ENCODE results near the gene SLC49A3.
"Not testable (repeated sequence)": the region's sequence is repeated elsewhere in the genome, so short reads cannot be mapped to it uniquely, and the experiment has no call there.

SLC49A3 gene

GRCh38 chr4:722169-722725 lies 33.3 kb upstream of the SLC49A3 start:
- in situ Hi-C loops (cut with MboI; ENCODE audit: low sequenced_read_pairs), result no loop called here

- in situ Hi-C loops (cut with MboI; ENCODE audit: low sequenced_read_pairs), result no loop called here
These were observed 32.6 kb upstream of the SLC49A3 start for GRCh38 chr4:721261-722168.

GRCh38 chr4:720111-720860 lies 31.3 kb upstream of the SLC49A3 start:
- in situ Hi-C loops (cut with MboI; ENCODE audit: low sequenced_read_pairs), result no loop called here

DNA sequence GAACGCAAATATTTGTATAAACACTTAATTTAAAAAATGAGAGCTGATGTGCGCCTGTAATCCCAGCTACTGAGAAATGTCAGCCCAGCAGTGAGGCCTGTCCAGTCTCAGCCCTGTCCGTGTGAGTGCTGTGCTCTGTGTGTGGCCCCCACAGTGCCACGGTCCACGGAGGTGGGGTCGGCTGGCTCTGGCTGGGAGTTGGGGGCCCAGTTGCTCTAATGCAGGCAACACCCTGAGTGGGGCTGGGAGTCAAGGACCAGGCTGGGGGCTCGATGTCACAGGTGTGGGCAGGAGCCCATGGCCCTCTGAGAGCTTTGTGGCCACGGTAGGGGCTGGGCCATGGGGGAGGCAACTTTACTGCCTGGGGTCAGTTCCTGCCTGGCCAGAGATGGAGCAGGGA lies 29.5 kb upstream of the SLC49A3 start:
- in situ Hi-C loops (cut with MboI; ENCODE audit: low sequenced_read_pairs), result no loop called here

GRCh38 chr4:717601-718320 lies 28.8 kb upstream of the SLC49A3 start:
- in situ Hi-C loops (cut with MboI; ENCODE audit: low sequenced_read_pairs), result no loop called here

GRCh38 chr4:714087-714486 lies 25.1 kb upstream of the SLC49A3 start:
- in situ Hi-C loops (cut with MboI; ENCODE audit: low sequenced_read_pairs), result no loop called here

GRCh38 chr4:712916-713632 lies 24.1 kb upstream of the SLC49A3 start:
- in situ Hi-C loops (cut with MboI; ENCODE audit: low sequenced_read_pairs), result no loop called here

DNA sequence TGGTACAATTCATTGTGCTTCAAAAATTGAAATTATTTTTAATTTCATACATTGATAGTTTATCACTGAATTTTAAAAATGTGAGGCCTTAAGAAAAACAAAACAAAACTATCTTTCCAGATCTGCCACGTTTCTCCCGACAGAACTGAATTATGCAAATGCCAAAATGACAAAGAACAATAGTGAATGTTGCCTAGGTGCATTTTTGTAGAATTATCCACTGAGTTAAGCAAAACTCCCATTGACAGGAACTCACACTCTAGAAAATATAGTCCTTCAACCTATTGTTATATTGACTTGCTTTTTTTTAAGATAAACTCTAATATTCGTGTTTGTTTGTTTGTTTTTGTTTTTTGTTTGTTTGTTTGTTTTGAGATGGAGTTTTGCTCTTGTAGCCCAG lies 23.1 kb upstream of the SLC49A3 start:
- in situ Hi-C loops (cut with MboI; ENCODE audit: low sequenced_read_pairs), result no loop called here

GRCh38 chr4:710916-711315 lies 22.0 kb upstream of the SLC49A3 start:
- in situ Hi-C loops (cut with MboI; ENCODE audit: low sequenced_read_pairs), result no loop called here

GRCh38 chr4:710116-710515 lies 21.2 kb upstream of the SLC49A3 start:
- in situ Hi-C loops (cut with MboI; ENCODE audit: low sequenced_read_pairs), result no loop called here

- in situ Hi-C loops (cut with MboI; ENCODE audit: low sequenced_read_pairs), result no loop called here
These were observed 20.4 kb upstream of the SLC49A3 start for GRCh38 chr4:709348-709747.

DNA sequence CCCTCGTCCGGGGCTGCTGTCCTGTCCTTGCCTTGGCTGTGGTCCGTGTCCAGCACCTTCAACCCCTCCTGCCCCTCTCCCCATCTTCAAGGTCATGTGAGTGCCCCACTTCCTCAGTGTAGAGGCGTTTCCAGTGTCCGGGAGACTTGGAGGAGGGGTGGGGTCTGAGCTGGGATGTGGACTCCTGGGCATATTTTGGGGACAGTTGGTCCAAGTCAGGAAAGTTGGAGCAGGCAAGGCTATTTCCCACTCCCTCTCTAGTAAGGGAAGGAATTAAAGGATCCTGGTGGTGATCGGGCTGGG lies 19.6 kb upstream of the SLC49A3 start:
- in situ Hi-C loops (cut with MboI; ENCODE audit: low sequenced_read_pairs), result no loop called here

- in situ Hi-C loops (cut with MboI; ENCODE audit: low sequenced_read_pairs), result no loop called here
These were observed 19.1 kb upstream of the SLC49A3 start for GRCh38 chr4:707929-708630.

DNA sequence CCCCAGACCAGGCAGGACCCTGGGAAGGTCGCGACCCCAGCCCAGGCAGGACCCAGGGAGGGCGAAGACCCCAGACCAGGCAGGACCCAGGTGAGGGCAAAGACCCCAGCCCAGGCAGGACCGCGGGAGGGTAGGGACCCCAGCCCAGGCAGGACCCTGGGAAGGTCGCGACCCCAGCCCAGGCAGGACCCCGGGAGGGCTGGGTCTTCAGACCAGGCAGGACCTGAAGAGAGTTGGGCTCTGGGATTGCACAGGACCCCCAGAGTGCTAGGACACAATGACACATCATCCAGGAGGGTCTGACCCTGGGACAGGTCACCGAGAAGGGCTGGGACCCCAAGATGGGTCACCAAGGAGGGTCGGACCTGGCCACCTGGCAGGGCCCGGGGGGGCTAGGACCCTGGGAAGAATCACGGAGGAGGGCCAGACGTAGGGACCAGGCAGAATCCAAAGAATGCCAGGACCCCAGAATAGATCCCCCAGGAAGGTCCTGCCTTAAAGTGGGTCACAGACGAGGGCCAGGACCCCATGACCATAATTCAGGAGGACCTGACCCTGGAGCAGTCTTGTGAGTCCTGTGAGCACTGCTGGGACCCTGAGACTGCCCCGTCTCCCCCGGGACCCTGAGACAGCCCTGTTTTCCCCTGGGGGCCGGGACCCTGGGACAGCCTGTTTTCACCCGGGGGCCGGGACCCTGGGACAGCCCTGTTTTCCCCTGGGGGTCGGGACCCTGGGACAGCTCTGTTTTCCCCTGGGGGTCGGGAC lies 18.1 kb upstream of the SLC49A3 start:
- in situ Hi-C loops (cut with MboI; ENCODE audit: low sequenced_read_pairs), result no loop called here

DNA sequence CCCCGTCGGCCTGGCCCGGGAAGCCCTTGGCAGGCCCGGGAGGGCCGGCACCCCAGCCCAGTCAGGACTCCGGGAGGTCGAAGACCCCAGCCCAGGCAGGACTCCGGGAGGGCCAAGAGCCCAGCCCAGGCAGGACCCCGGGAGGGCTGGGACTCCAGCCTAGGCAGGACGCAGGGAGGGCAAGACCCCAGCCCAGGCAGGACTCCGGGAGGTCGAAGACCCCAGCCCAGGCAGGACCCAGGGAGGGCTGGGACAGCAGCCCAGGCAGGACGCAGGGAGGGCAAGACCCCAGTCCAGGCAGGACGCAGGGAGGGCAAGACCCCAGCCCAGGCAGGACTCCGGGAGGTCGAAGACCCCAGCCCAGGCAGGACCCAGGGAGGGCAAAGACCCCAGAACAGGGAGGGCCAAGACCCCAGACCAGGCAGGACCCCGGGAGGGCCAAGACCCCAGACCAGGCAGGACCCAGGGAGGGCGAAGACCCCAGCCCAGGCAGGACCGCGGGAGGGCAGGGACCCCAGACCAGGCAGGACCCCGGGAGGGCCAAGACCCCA lies 17.2 kb upstream of the SLC49A3 start:
- in situ Hi-C loops (cut with MboI; ENCODE audit: low sequenced_read_pairs), result not testable (repeated sequence)

DNA sequence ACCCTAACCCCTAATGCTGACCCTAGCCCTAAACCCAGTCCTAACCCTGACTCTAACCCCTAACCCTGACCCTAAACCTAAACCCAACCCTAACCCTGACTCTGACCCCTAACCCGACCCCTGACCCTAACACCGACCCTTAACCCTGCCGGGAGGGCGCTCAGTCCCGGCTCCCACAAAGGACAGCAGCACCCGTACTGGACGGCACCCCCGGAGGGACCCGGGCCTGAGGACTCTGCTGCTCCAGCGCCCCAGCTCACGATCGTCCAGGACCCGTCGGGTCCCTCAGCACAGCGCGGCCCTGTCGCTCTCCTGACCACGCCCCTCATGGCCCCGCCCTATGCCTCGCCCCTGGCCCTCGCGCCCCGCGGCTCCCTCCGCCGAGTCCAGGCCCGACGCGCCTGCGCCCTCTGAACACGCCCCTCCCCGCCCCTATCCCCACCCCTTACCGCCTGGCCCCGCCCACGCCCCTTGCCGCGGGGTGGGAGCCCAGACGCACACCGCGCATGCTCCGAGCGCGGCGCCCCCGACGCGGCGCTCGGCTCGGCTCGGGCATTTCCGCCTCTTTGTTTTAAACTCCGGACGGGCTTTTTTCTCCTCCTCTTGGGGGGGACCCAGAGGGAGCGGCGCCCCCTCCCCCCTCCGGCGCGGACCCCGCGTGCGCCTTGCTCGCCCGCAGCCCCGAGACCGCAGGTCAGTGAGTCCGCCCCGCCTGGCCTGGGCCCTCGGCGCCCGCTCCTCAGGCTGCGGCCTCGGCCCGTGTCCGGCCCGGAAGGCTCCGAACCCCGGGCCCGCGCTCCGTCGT lies 16.5 kb upstream of the SLC49A3 start, which contains the start of gene PCGF3:
PCGF3 (plus strand) TSS at position 555 of the 805 bp plus-strand sequence. CDS start 27,849 bp downstream, outside the sequence.
- in situ Hi-C loops (cut with MboI; ENCODE audit: low sequenced_read_pairs), result no loop called here

DNA sequence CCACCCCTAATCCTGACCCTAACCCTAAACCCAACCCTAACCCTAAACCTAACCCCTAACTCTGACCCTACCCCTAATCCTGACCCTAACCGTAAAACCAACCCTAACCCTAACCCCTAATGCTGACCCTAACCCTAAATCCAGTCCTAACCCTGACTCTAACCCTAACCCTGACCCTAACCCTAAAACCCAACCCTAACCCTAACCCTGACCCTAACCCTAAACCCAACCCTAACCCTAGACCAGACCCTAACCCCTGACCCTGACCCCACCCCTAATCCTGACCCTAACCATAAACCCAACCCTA lies 16.0 kb upstream of the SLC49A3 start:
- in situ Hi-C loops (cut with MboI; ENCODE audit: low sequenced_read_pairs), result no loop called here

DNA sequence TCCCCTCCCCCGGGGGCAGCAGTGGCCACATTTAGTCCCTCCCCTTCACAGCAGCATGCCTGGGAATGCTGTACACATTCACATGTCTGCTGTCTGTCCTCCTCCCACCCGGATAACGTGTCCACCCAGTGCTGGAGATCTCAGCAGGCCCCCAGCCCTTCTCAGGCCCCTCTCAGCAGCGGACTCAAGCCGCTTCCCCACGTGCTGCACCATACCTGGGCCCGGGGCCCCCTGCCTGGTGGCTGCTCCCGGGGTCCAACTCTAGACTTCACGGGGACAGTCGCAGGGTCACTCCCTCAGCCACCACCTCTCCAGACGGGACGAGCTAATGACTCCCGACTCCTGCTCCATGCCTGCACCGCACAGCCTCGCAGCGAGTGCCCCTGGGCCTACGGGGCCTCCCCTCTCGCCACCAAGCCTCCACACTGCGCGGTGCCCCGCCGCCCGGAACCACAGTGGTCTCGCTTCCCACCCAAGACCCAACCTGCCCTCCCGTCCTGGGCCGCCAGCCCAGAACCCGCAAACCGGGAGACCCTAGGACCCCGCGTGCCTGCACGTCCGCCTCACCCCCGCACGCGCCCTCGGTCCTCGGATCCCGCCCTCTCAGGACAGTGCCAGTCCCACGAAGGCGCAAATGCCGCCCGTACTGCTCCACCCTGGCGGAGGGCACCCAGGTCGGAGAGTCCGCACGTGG lies 15.4 kb upstream of the SLC49A3 start:
- in situ Hi-C loops (cut with MboI; ENCODE audit: low sequenced_read_pairs), result no loop called here
